Measurements from ENCODE around the gene TBC1D30.

The TBC1D30 gene

GRCh38 chr12:64895526-64895925, 71.1 kb downstream of the TBC1D30 start:
- Histone ChIP-seq H3K4me1 (ENCODE audit: control insufficient read depth in 5 of 5, insufficient read depth in 5 of 5, low read length in 5 of 5) (no peaks in the 10 kb centered on the region), H3K27ac (ENCODE audit: low read depth, low read length) (no peak overlapping the region), H3K9me3 (ENCODE audit: control insufficient read depth in 5 of 5, low read length in 5 of 5) (no peaks in the 10 kb centered on the region), H3K4me3 (ENCODE audit: low read depth in 1 of 5, low read length in 5 of 5) (no peak overlapping the region), H3K9ac (ENCODE audit: low read length in 5 of 5) (no peak overlapping the region), H3K27me3 (ENCODE audit: control insufficient read depth in 5 of 5, insufficient read depth in 4 of 5, low read length in 5 of 5) (no peaks in the 10 kb centered on the region), H3K36me3 (ENCODE audit: control insufficient read depth in 5 of 5, insufficient read depth in 5 of 5, low read length in 5 of 5) (no peaks in the 10 kb centered on the region)

- no peaks in the 10 kb centered on the region for H3K36me3 ChIP-seq (ENCODE audit: control insufficient read depth in 5 of 5, insufficient read depth in 5 of 5, low read length in 5 of 5)
- H3K4me3 ChIP-seq (ENCODE audit: low read depth in 1 of 5, low read length in 5 of 5) = no peak overlapping the region
- no peaks in the 10 kb centered on the region for H3K9me3 ChIP-seq (ENCODE audit: control insufficient read depth in 5 of 5, low read length in 5 of 5)
- no peak overlapping the region for H3K9ac ChIP-seq (ENCODE audit: low read length in 5 of 5)
- H3K27ac ChIP-seq (ENCODE audit: low read depth, low read length) = no peak overlapping the region
- no peaks in the 10 kb centered on the region for H3K4me1 ChIP-seq (ENCODE audit: control insufficient read depth in 5 of 5, insufficient read depth in 5 of 5, low read length in 5 of 5)
- no peaks in the 10 kb centered on the region for H3K27me3 ChIP-seq (ENCODE audit: control insufficient read depth in 5 of 5, insufficient read depth in 4 of 5, low read length in 5 of 5)
These were observed 76.1 kb downstream of the TBC1D30 start for GRCh38 chr12:64900540-64900939.

- Histone ChIP-seq H3K27ac (ENCODE audit: low read depth, low read length) (no peak overlapping the region), H3K9ac (ENCODE audit: low read length in 5 of 5) (no peak overlapping the region), H3K9me3 (ENCODE audit: control insufficient read depth in 5 of 5, low read length in 5 of 5) (no peaks in the 10 kb centered on the region), H3K36me3 (ENCODE audit: control insufficient read depth in 5 of 5, insufficient read depth in 5 of 5, low read length in 5 of 5) (no peaks in the 10 kb centered on the region), H3K27me3 (ENCODE audit: control insufficient read depth in 5 of 5, insufficient read depth in 4 of 5, low read length in 5 of 5) (no peaks in the 10 kb centered on the region), H3K4me3 (ENCODE audit: low read depth in 1 of 5, low read length in 5 of 5) (no peak overlapping the region), H3K4me1 (ENCODE audit: control insufficient read depth in 5 of 5, insufficient read depth in 5 of 5, low read length in 5 of 5) (no peaks in the 10 kb centered on the region)
These were observed 79.2 kb downstream of the TBC1D30 start for GRCh38 chr12:64903479-64904152.

- H3K27me3 ChIP-seq (ENCODE audit: control insufficient read depth in 5 of 5, insufficient read depth in 4 of 5, low read length in 5 of 5) = no peaks in the 10 kb centered on the region
- H3K36me3 ChIP-seq (ENCODE audit: control insufficient read depth in 5 of 5, insufficient read depth in 5 of 5, low read length in 5 of 5) = no peaks in the 10 kb centered on the region
- no peak overlapping the region for H3K4me3 ChIP-seq (ENCODE audit: low read depth in 1 of 5, low read length in 5 of 5)
- H3K9me3 ChIP-seq (ENCODE audit: control insufficient read depth in 5 of 5, low read length in 5 of 5) = no peaks in the 10 kb centered on the region
- peaks cover 0 to 10% (median 0%) of the 10 kb centered on the region in 5 donors for H3K4me1 ChIP-seq (ENCODE audit: control insufficient read depth in 5 of 5, insufficient read depth in 5 of 5, low read length in 5 of 5)
- no peak overlapping the region for H3K27ac ChIP-seq (ENCODE audit: low read depth, low read length)
- H3K9ac ChIP-seq (ENCODE audit: low read length in 5 of 5) = no peak overlapping the region
These were observed 82.7 kb downstream of the TBC1D30 start for GRCh38 chr12:64907097-64907496.

- no peak overlapping the region for H3K9ac ChIP-seq (ENCODE audit: low read length in 5 of 5)
- H3K4me1 ChIP-seq (ENCODE audit: control insufficient read depth in 5 of 5, insufficient read depth in 5 of 5, low read length in 5 of 5) = peaks cover 0 to 21% (median 2%) of the 10 kb centered on the region in 5 donors
- no peak overlapping the region for H3K27ac ChIP-seq (ENCODE audit: low read depth, low read length)
- H3K27me3 ChIP-seq (ENCODE audit: control insufficient read depth in 5 of 5, insufficient read depth in 4 of 5, low read length in 5 of 5) = no peaks in the 10 kb centered on the region
- no peaks in the 10 kb centered on the region for H3K36me3 ChIP-seq (ENCODE audit: control insufficient read depth in 5 of 5, insufficient read depth in 5 of 5, low read length in 5 of 5)
- H3K9me3 ChIP-seq (ENCODE audit: control insufficient read depth in 5 of 5, low read length in 5 of 5) = no peaks in the 10 kb centered on the region
- H3K4me3 ChIP-seq (ENCODE audit: low read depth in 1 of 5, low read length in 5 of 5) = no peak overlapping the region
These were observed 84.7 kb downstream of the TBC1D30 start for GRCh38 chr12:64909124-64909523.

GRCh38 chr12:64911081-64911480, 86.6 kb downstream of the TBC1D30 start:
- Histone ChIP-seq H3K9ac (ENCODE audit: low read length in 5 of 5) (no peak overlapping the region), H3K27me3 (ENCODE audit: control insufficient read depth in 5 of 5, insufficient read depth in 4 of 5, low read length in 5 of 5) (no peaks in the 10 kb centered on the region), H3K9me3 (ENCODE audit: control insufficient read depth in 5 of 5, low read length in 5 of 5) (no peaks in the 10 kb centered on the region), H3K4me1 (ENCODE audit: control insufficient read depth in 5 of 5, insufficient read depth in 5 of 5, low read length in 5 of 5) (peaks cover 0 to 21% (median 2%) of the 10 kb centered on the region in 5 donors), H3K4me3 (ENCODE audit: low read depth in 1 of 5, low read length in 5 of 5) (no peak overlapping the region), H3K27ac (ENCODE audit: low read depth, low read length) (no peak overlapping the region), H3K36me3 (ENCODE audit: control insufficient read depth in 5 of 5, insufficient read depth in 5 of 5, low read length in 5 of 5) (no peaks in the 10 kb centered on the region)

- Histone ChIP-seq H3K9me3 (ENCODE audit: control insufficient read depth in 5 of 5, low read length in 5 of 5) (no peaks in the 10 kb centered on the region), H3K9ac (ENCODE audit: low read length in 5 of 5) (no peak overlapping the region), H3K4me1 (ENCODE audit: control insufficient read depth in 5 of 5, insufficient read depth in 5 of 5, low read length in 5 of 5) (peaks cover 0 to 21% (median 2%) of the 10 kb centered on the region in 5 donors), H3K27ac (ENCODE audit: low read depth, low read length) (no peak overlapping the region), H3K4me3 (ENCODE audit: low read depth in 1 of 5, low read length in 5 of 5) (no peak overlapping the region), H3K36me3 (ENCODE audit: control insufficient read depth in 5 of 5, insufficient read depth in 5 of 5, low read length in 5 of 5) (no peaks in the 10 kb centered on the region), H3K27me3 (ENCODE audit: control insufficient read depth in 5 of 5, insufficient read depth in 4 of 5, low read length in 5 of 5) (no peaks in the 10 kb centered on the region)
These were observed 87.5 kb downstream of the TBC1D30 start for GRCh38 chr12:64911912-64912311.

- no peak overlapping the region for H3K9ac ChIP-seq (ENCODE audit: low read length in 5 of 5)
- H3K36me3 ChIP-seq (ENCODE audit: control insufficient read depth in 5 of 5, insufficient read depth in 5 of 5, low read length in 5 of 5) = no peaks in the 10 kb centered on the region
- H3K9me3 ChIP-seq (ENCODE audit: control insufficient read depth in 5 of 5, low read length in 5 of 5) = no peaks in the 10 kb centered on the region
- peaks cover 0 to 21% (median 2%) of the 10 kb centered on the region in 5 donors for H3K4me1 ChIP-seq (ENCODE audit: control insufficient read depth in 5 of 5, insufficient read depth in 5 of 5, low read length in 5 of 5)
- no peak overlapping the region for H3K27ac ChIP-seq (ENCODE audit: low read depth, low read length)
- no peak overlapping the region for H3K4me3 ChIP-seq (ENCODE audit: low read depth in 1 of 5, low read length in 5 of 5)
- no peaks in the 10 kb centered on the region for H3K27me3 ChIP-seq (ENCODE audit: control insufficient read depth in 5 of 5, insufficient read depth in 4 of 5, low read length in 5 of 5)
These were observed 88.2 kb downstream of the TBC1D30 start for GRCh38 chr12:64912516-64913255.

GRCh38 chr12:64915242-64915641, 90.8 kb downstream of the TBC1D30 start:
- no peaks in the 10 kb centered on the region for H3K27me3 ChIP-seq (ENCODE audit: control insufficient read depth in 5 of 5, insufficient read depth in 4 of 5, low read length in 5 of 5)
- H3K4me3 ChIP-seq (ENCODE audit: low read depth in 1 of 5, low read length in 5 of 5) = no peak overlapping the region
- H3K9me3 ChIP-seq (ENCODE audit: control insufficient read depth in 5 of 5, low read length in 5 of 5) = no peaks in the 10 kb centered on the region
- no peak overlapping the region for H3K9ac ChIP-seq (ENCODE audit: low read length in 5 of 5)
- H3K4me1 ChIP-seq (ENCODE audit: control insufficient read depth in 5 of 5, insufficient read depth in 5 of 5, low read length in 5 of 5) = peaks cover 0 to 21% (median 2%) of the 10 kb centered on the region in 5 donors
- H3K36me3 ChIP-seq (ENCODE audit: control insufficient read depth in 5 of 5, insufficient read depth in 5 of 5, low read length in 5 of 5) = no peaks in the 10 kb centered on the region
- no peak overlapping the region for H3K27ac ChIP-seq (ENCODE audit: low read depth, low read length)

GRCh38 chr12:64916411-64917261, 92.2 kb downstream of the TBC1D30 start:
- H3K36me3 ChIP-seq (ENCODE audit: control insufficient read depth in 5 of 5, insufficient read depth in 5 of 5, low read length in 5 of 5) = no peaks in the 10 kb centered on the region
- no peak overlapping the region for H3K27ac ChIP-seq (ENCODE audit: low read depth, low read length)
- no peaks in the 10 kb centered on the region for H3K9me3 ChIP-seq (ENCODE audit: control insufficient read depth in 5 of 5, low read length in 5 of 5)
- no peaks in the 10 kb centered on the region for H3K27me3 ChIP-seq (ENCODE audit: control insufficient read depth in 5 of 5, insufficient read depth in 4 of 5, low read length in 5 of 5)
- no peak overlapping the region for H3K4me3 ChIP-seq (ENCODE audit: low read depth in 1 of 5, low read length in 5 of 5)
- H3K4me1 ChIP-seq (ENCODE audit: control insufficient read depth in 5 of 5, insufficient read depth in 5 of 5, low read length in 5 of 5) = peaks cover 0 to 16% (median 0%) of the 10 kb centered on the region in 5 donors
- H3K9ac ChIP-seq (ENCODE audit: low read length in 5 of 5) = no peak overlapping the region

Data from subcutaneous abdominal adipose tissue (tissue), 5 donors.